SK-N-SH (cell line): ENCODE results near the gene FGD2. TPM values are rescaled to one million over a fixed set of nuclear protein-coding genes. Genes with fewer than 3 reads are reported as not detected.
A peak's percentile ranks its signal among the peaks of the same experiment; 100 is the strongest.

Source experiments
- CTCF ChIA-PET: fragments of 300-600, 350-600 bp; formaldehyde crosslinking; extraction: SDS; loops from one replicate; lab custom pipeline; 2021; lab: Yijun Ruan, JAX
- POLR2A ChIA-PET: fragments of 350-600 bp; sonication (Branson Sonifier 250); formaldehyde crosslinking; extraction: SDS; loops from one replicate; lab custom pipeline; 2020; ENCODE audit warnings: antibody characterized with exemption, inconsistent platforms; lab: Yijun Ruan, JAX
- DNase-seq: peaks from one replicate; pipeline ENCODE4 v3.0.0; 2012
- H2AFZ ChIP-seq: fragments of 200-600 bp; sonication (generic); 2 replicates; pipeline ENCODE4 v1.8.1; 2016; ENCODE audit warnings: antibody characterized with exemption, mild to moderate bottlenecking, low read depth
- H3F3A ChIP-seq: fragments of 200-600 bp; sonication (generic); replicated peaks from 2 replicates; pipeline ENCODE3; 2016; ENCODE audit warnings: antibody characterized with exemption, mild to moderate bottlenecking; ENCODE audit not compliant: insufficient read depth
- H3K27ac ChIP-seq, 2 experiments: fragments of 200-500 bp in 1 of 2; fragments of 200-600 bp in 1 of 2; sonication (Bioruptor generic) in 1 of 2; sonication (generic), shearing (Covaris generic) in 1 of 2; 2 replicates each; pipeline versions ENCODE4 v1.5.1 to v1.6.1; 2014 to 2016; ENCODE audit warnings: low read depth in 2 of 2, inconsistent platforms in 1 of 2, low read length in 1 of 2, mild to moderate bottlenecking in 1 of 2, mixed read lengths in 1 of 2
- H3K27me3 ChIP-seq: fragments of 200-600 bp; sonication (generic), shearing (Covaris generic); 2 replicates; pipeline ENCODE4 v1.6.1; 2016; ENCODE audit warnings: mixed run types; ENCODE audit not compliant: insufficient read depth
- H3K36me3 ChIP-seq, 2 experiments: fragments of 200-500 bp in 1 of 2; fragments of 200-600 bp in 1 of 2; sonication (Bioruptor generic) in 1 of 2; sonication (generic) in 1 of 2; replicated peaks in 1 of 2; 2 replicates each; pipeline versions ENCODE3 to v1.5.1; 2014 to 2016; ENCODE audit warnings: low read length in 1 of 2, mild to moderate bottlenecking in 1 of 2; ENCODE audit not compliant: insufficient read depth in 2 of 2, control insufficient read depth in 1 of 2
- H3K4me1 ChIP-seq, 2 experiments: fragments of 200-500 bp in 1 of 2; fragments of 200-600 bp in 1 of 2; sonication (Bioruptor generic) in 1 of 2; sonication (generic), shearing (Covaris generic) in 1 of 2; 2 replicates each; pipeline versions ENCODE4 v1.5.1 to v1.6.1; 2014 to 2016; ENCODE audit warnings: low read depth in 1 of 2, low read length in 1 of 2, mixed run types in 1 of 2; ENCODE audit not compliant: insufficient read depth in 2 of 2, control insufficient read depth in 1 of 2
- H3K4me2 ChIP-seq: fragments of 200-600 bp; sonication (generic), shearing (Covaris generic); 2 replicates; pipeline ENCODE4 v1.6.1; 2017; ENCODE audit warnings: mixed run types
- H3K4me3 ChIP-seq, 2 experiments: fragments of 200-500 bp in 1 of 2; fragments of 200-600 bp in 1 of 2; sonication (Bioruptor generic) in 1 of 2; sonication (generic), shearing (Covaris generic) in 1 of 2; 2 replicates each; pipeline versions ENCODE4 v1.5.1 to v1.8.1; 2014 to 2016; ENCODE audit warnings: low read depth in 2 of 2, inconsistent platforms in 1 of 2, low read length in 1 of 2, mild to moderate bottlenecking in 1 of 2, mixed read lengths in 1 of 2, moderate library complexity in 1 of 2
- H3K79me2 ChIP-seq: fragments of 200-600 bp; sonication (generic); 2 replicates; pipeline ENCODE4 v1.8.1; 2017; ENCODE audit warnings: mild to moderate bottlenecking; ENCODE audit not compliant: insufficient read depth
- H3K9ac ChIP-seq: fragments of 200-600 bp; sonication (generic); 2 replicates; pipeline ENCODE4 v1.6.1; 2017; ENCODE audit warnings: mixed run types
- H3K9me2 ChIP-seq: fragments of 200-600 bp; sonication (generic); 2 replicates; pipeline ENCODE4 v1.6.1; 2017; ENCODE audit warnings: mixed run types
- H3K9me3 ChIP-seq: fragments of 200-600 bp; sonication (generic); 2 replicates; pipeline ENCODE4 v1.6.1; 2017; ENCODE audit warnings: mixed run types, mild to moderate bottlenecking, moderate library complexity
- H4K20me1 ChIP-seq: fragments of 200-600 bp; sonication (generic); 2 replicates; pipeline ENCODE4 v1.6.1; 2017; ENCODE audit warnings: mild to moderate bottlenecking, mixed run types; ENCODE audit not compliant: insufficient read depth
- CHD2 ChIP-seq: fragments of 150-350 bp; IDR thresholded peaks from 2 replicates; pipeline ENCODE4 v1.6.1; 2018; ENCODE audit warnings: low read length; ENCODE audit not compliant: partially characterized antibody
- EP300 ChIP-seq, 2 experiments: IDR thresholded peaks; 2 replicates each; pipeline versions ENCODE4 v1.4.0 to v1.6.1; 2012; ENCODE audit warnings: borderline replicate concordance in 1 of 2, low read depth in 1 of 2, low read length in 1 of 2
- FOSL2 ChIP-seq: IDR thresholded peaks from 2 replicates; pipeline ENCODE4 v1.4.0; 2012; ENCODE audit warnings: low read depth, mild to moderate bottlenecking, moderate library complexity, borderline replicate concordance
- FOXJ3 ChIP-seq: sonication (generic); formaldehyde crosslinking; IDR thresholded peaks from 2 replicates; pipeline ENCODE4 v1.5.1; 2020; ENCODE audit warnings: mild to moderate bottlenecking, missing genetic modification reagents
- FOXM1 ChIP-seq: IDR thresholded peaks from 2 replicates; pipeline ENCODE4 v1.4.0; 2012; ENCODE audit warnings: low read depth, mild to moderate bottlenecking
- GABPA ChIP-seq: IDR thresholded peaks from 2 replicates; pipeline ENCODE4 v1.4.0; 2012; ENCODE audit warnings: low read depth, mild to moderate bottlenecking
- GATA2 ChIP-seq: sonication (generic); formaldehyde crosslinking; IDR thresholded peaks from 2 replicates; pipeline ENCODE4 v1.5.0; 2020; ENCODE audit warnings: mild to moderate bottlenecking, missing genetic modification reagents
- IRF3 ChIP-seq: fragments of 150-350 bp; IDR thresholded peaks from 2 replicates; pipeline ENCODE4 v1.6.1; 2016; ENCODE audit warnings: mild to moderate bottlenecking, low read depth, low read length
- MEF2A ChIP-seq: IDR thresholded peaks from 2 replicates; pipeline ENCODE4 v1.4.0; 2012; ENCODE audit warnings: low read depth, borderline replicate concordance
- MXI1 ChIP-seq: IDR thresholded peaks from 2 replicates; pipeline ENCODE4 v1.6.1; 2012; ENCODE audit warnings: mild to moderate bottlenecking, low read depth, low read length, improper control_type of control experiment
- NFIC ChIP-seq: IDR thresholded peaks from 2 replicates; pipeline ENCODE4 v1.4.0; 2012; ENCODE audit warnings: borderline replicate concordance
- NRF1 ChIP-seq: IDR thresholded peaks from 2 replicates; pipeline ENCODE4 v1.6.1; 2012; ENCODE audit warnings: low read depth, mild to moderate bottlenecking, low read length
- RAD21 ChIP-seq: IDR thresholded peaks from 2 replicates; pipeline ENCODE4 v1.6.1; 2012; ENCODE audit warnings: mild to moderate bottlenecking, low read length
- RCOR1 ChIP-seq: fragments of 150-350 bp; IDR thresholded peaks from 2 replicates; pipeline ENCODE4 v1.6.1; 2017; ENCODE audit warnings: antibody characterized with exemption, low read length
- RFX5 ChIP-seq: IDR thresholded peaks from 2 replicates; pipeline ENCODE4 v1.6.1; 2012; ENCODE audit warnings: mild to moderate bottlenecking, improper control_type of control experiment, low read length
- RXRA ChIP-seq: IDR thresholded peaks from 2 replicates; pipeline ENCODE4 v1.4.0; 2012; ENCODE audit warnings: low read depth, mild to moderate bottlenecking, borderline replicate concordance
- SIN3A ChIP-seq: IDR thresholded peaks from 2 replicates; pipeline ENCODE4 v1.6.1; 2012; ENCODE audit warnings: low read depth, mild to moderate bottlenecking, low read length, moderate library complexity, borderline replicate concordance
- TCF12 ChIP-seq: IDR thresholded peaks from 2 replicates; pipeline ENCODE4 v1.4.0; 2012
- WGBS: methylation state at CpG from one replicate; pipeline ENCODE4 v1.1.6; 2017; ENCODE audit warnings: low lambda C conversion rate; 5-methylcytosine and 5-hydroxymethylcytosine counted together
- polyA plus RNA-seq, 3 experiments: library from polyadenylated mRNA; depleted of rRNA; stranded (reverse); fragments of >200 nt; gene quantifications; 2 replicates each; pipeline ENCODE4 v1.2.3, GENCODE V29; 2012
- TF ChIP-seq, protein P1 (sequence below): fragments of 200-600 bp; sonication (generic); IDR thresholded peaks from 2 replicates; pipeline ENCODE4 v1.6.1; 2017; ENCODE audit warnings: antibody characterized with exemption, mild to moderate bottlenecking, moderate library complexity
- TF ChIP-seq, protein P2 (sequence below): fragments of 150-350 bp; IDR thresholded peaks from 2 replicates; pipeline ENCODE4 v1.6.1; 2017; ENCODE audit warnings: antibody characterized with exemption, low read length, low read depth, borderline replicate concordance
- TF ChIP-seq, protein P3 (sequence below): IDR thresholded peaks from 2 replicates; pipeline ENCODE4 v1.4.0; 2012; ENCODE audit warnings: low read depth

The FGD2 gene
- polyA plus RNA-seq, 1 of the 3 experiments (the other 2 are of a cell fraction): not detected

DNA sequence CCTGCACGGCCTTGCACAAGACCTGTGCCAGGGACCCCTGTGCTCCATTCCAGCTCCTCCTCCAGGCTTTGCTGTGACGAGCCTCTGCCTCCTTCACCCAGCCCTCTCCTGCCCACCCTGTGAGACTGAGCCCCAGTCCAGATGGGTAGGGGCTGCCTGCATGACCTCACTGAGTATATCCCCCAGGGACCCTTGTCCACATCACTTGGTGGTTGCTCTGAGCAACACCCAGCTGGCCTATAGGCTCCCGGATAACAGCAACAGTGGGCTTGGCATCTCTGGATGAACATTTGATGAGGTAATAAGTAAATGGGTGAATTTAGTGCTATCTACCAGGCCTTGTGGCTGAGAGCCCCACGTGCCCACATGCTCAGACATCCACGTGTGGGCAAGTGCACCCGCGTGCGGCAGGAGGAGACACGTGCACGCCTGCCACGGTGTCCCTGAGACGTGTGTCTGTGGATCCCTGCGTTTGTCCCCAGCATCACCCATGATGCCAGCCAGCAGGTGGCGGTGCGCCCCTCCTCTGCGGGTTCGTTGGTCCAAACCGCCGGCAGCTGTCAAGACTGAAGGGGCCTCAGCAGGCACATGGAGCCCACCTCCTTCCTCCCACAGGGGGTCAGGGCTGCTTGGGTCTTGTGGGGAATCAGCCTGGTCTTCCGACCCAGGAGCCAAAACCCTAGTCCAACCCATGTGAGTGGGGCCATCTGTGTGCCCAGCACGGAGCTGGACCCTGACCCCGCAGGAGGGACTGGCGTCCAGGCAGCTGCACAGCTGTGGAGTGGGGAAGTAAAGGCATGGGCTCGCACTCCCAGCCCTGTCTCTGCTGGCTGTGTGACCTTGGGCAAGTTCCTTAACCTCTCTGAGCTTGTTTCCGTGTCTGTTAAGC, 45.9 kb downstream of the FGD2 start (continued):
- TF ChIP-seq, protein P1, sequence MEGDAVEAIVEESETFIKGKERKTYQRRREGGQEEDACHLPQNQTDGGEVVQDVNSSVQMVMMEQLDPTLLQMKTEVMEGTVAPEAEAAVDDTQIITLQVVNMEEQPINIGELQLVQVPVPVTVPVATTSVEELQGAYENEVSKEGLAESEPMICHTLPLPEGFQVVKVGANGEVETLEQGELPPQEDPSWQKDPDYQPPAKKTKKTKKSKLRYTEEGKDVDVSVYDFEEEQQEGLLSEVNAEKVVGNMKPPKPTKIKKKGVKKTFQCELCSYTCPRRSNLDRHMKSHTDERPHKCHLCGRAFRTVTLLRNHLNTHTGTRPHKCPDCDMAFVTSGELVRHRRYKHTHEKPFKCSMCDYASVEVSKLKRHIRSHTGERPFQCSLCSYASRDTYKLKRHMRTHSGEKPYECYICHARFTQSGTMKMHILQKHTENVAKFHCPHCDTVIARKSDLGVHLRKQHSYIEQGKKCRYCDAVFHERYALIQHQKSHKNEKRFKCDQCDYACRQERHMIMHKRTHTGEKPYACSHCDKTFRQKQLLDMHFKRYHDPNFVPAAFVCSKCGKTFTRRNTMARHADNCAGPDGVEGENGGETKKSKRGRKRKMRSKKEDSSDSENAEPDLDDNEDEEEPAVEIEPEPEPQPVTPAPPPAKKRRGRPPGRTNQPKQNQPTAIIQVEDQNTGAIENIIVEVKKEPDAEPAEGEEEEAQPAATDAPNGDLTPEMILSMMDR: peak; percentile 85
- no peak for TF ChIP-seq TCF12
- no peak for TF ChIP-seq FOSL2
- TF ChIP-seq RCOR1: no peak
- TF ChIP-seq MXI1: peak; percentile 98
- no peak for TF ChIP-seq IRF3
- TF ChIP-seq EP300 (IDR thresholded peaks at IDR 0.05; ENCODE audit: borderline replicate concordance in 1 of 2, low read depth in 1 of 2, low read length in 1 of 2): no peak
- no peak for TF ChIP-seq GATA2 (CRISPR knock-in tag)
- TF ChIP-seq RXRA: no peak
- no peak for TF ChIP-seq FOXM1
- TF ChIP-seq RAD21: peak; percentile 98

DNA sequence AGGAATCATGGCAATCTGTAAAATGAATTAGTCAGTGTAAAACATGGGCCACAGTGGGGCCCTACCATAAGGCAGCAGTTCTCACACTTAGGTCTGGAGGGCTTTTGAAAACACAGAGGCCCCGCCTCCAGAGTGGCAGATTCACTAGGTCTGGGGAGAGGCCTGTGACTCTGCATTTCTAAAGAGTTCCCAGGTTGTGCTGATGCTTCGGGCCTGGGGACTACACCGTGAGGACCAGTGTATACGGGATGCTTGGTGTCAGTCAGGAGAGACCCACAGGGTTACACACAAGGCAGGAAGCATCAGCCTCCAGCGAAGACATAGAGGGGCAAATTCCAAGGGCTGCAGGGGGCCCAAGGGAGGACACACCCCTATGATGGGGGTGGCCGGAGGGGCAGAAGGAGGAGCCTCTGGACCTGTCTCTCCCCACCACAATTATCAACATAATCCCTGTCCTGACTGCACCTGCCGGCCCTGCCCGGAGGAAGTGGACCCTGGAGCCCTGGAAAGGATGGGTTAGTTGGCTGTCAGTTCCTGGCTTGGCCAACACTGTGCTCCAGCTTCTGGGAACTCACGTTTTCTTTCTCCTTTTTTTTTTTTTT, 46.7 kb downstream of the FGD2 start:
- H3K36me3 ChIP-seq: no peaks in the 10 kb centered on the region
- DNase-seq: no peak
- CTCF ChIA-PET: interaction anchor here (0.6 to 36.6 kb wide), 46 partner anchors 9 to 185 kb away, joined by 3 to 678 read pairs (median 6); partner anchors contain the start of genes C6orf89, MTCH1 and PIM1
- no peak overlapping the region for H3K27ac ChIP-seq
- H2AFZ ChIP-seq: no peak overlapping the region
- no peaks in the 10 kb centered on the region for H3K27me3 ChIP-seq
- no peaks in the 10 kb centered on the region for H4K20me1 ChIP-seq
- no peaks in the 10 kb centered on the region for H3K9me2 ChIP-seq
- no peaks in the 10 kb centered on the region for H3K9me3 ChIP-seq
- no peaks in the 10 kb centered on the region for H3K79me2 ChIP-seq
- POLR2A ChIA-PET: interaction anchor here (0.7 to 3.1 kb wide), 2 partner anchors 75 to 119 kb away, joined by 3 to 27 read pairs; partner anchors contain the start of gene PIM1
- H3K4me1 ChIP-seq: peaks cover 0 to 14% of the 10 kb centered on the region in 2 experiments; a peak in 1 of 4 replicates
- H3K4me2 ChIP-seq: no peak overlapping the region
- H3K9ac ChIP-seq: no peak overlapping the region
- H3F3A ChIP-seq: no peaks in the 10 kb centered on the region
- no peak overlapping the region for H3K4me3 ChIP-seq
- TF ChIP-seq NRF1 (no peak), FOXM1 (no peak), IRF3 (no peak), MXI1 (no peak), RFX5 (no peak), SIN3A (no peak), GATA2 (CRISPR knock-in tag) (no peak), MEF2A (no peak), NFIC (no peak), FOXJ3 (no peak), CHD2 (no peak), GABPA (no peak)
- TF ChIP-seq, protein P2, sequence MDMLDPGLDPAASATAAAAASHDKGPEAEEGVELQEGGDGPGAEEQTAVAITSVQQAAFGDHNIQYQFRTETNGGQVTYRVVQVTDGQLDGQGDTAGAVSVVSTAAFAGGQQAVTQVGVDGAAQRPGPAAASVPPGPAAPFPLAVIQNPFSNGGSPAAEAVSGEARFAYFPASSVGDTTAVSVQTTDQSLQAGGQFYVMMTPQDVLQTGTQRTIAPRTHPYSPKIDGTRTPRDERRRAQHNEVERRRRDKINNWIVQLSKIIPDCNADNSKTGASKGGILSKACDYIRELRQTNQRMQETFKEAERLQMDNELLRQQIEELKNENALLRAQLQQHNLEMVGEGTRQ: no peak
- TF ChIP-seq, protein P3, sequence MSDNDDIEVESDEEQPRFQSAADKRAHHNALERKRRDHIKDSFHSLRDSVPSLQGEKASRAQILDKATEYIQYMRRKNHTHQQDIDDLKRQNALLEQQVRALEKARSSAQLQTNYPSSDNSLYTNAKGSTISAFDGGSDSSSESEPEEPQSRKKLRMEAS: no peak
- WGBS: 86% methylated on average over 9 of the region's 9 CpGs
